ENCODE measurements around the gene LRIT1.
"Not testable (repeated sequence)": the region's sequence is repeated elsewhere in the genome, so short reads cannot be mapped to it uniquely, and the experiment has no call there.

Gene LRIT1, protein sequence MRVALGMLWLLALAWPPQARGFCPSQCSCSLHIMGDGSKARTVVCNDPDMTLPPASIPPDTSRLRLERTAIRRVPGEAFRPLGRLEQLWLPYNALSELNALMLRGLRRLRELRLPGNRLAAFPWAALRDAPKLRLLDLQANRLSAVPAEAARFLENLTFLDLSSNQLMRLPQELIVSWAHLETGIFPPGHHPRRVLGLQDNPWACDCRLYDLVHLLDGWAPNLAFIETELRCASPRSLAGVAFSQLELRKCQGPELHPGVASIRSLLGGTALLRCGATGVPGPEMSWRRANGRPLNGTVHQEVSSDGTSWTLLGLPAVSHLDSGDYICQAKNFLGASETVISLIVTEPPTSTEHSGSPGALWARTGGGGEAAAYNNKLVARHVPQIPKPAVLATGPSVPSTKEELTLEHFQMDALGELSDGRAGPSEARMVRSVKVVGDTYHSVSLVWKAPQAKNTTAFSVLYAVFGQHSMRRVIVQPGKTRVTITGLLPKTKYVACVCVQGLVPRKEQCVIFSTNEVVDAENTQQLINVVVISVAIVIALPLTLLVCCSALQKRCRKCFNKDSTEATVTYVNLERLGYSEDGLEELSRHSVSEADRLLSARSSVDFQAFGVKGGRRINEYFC

DNA sequence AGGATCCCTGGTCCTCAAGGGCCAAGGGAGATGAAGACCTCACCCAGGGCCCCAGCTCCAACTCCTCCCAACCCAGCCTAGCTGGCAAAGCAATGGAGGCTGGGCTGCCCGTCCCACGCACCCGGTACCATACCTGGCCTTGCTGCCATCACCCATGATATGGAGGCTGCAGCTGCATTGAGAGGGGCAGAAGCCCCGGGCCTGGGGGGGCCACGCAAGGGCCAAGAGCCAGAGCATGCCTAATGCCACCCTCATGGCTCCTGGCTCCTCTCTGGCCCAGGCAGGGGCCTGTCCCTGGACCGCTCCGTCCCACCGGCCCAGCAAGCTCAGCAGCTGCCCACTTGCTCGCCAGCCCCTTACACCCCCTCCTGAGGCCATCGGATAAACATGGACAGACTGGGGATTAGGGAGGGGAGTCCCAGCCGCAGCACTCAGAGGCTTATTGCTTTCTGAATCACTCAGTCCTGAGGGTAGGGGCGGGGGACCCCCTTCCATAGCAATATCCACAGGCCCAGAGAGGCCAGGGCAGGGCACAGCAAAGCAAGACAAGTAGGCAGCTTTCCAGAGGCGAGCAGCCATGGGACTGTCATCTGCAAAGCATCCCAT, at the start of gene LRIT1:
LRIT1 (minus strand) TSS at position 362 of the 606 bp plus-strand sequence; CDS start at position 255, 107 bp downstream.
- DNase-seq, result no peak

DNA sequence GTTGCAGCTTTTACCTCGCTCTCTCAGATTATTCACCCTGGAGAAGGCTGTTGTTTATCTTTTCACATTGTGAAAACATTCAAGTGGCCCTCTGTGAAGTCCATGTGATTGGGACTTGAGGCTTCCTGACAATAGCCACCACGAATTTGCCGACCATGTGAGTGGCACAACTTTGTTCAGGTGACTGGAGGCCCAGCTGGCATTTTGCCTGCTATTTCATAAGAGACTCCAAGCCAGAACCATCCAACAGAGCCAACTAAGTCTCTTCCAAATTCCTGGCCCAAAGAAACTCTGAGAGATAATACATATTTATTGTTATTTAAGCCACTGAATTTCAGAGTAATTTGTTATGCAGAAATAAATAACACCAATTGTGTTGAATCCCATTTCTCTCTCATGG, 48.9 kb upstream of the LRIT1 start:
- no peak for DNase-seq

DNA sequence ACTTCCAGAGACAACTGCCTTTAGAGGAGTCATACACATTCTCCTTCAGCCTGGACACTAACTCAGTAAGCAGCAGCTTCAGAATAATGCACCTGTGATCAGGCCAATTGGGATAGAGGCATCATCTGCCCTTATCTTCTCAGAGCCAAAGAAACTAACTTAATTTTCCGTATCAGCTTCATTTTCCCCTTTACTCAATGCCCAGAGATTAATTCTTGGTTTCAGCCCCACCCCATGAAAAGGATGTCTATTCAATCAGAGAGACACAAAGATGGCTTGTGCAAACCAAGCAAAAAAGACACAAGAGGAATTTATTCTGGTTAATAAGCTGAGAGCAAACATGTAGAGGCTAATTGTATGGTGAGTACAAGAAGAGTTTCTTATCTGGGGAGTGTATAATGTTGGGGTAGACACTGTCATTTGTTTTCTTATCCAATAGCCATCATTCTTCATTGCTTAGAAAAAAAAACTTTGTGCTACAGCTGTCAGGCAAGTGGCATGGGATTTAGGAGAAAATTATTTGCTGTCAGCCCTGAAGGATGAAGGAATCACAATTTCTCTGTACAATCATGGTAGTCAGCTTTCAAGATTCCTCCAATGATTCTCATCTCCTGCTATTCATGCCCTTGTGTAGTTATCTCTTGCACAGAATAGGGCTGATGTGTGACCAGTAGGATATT, 48.3 kb upstream of the LRIT1 start:
- no peak for DNase-seq

DNA sequence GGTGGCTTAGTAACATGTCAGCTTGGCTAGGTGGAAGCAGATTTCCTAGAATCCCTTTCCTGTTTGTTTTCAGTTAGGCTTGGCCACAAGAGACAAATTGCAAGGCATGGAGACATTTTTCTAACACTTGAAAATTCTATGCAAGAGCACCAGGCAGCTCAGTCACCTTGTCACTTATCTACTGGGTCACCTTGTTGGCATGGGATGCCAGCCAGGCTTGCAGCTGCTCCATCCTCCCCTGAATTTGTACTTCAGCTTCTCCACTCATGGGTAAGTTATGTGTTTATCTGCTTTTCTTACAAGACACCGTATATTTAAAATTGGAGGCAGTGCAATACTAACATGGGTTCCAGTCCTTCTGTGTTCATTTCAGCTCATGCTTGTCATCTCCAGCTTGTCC, 46.8 kb upstream of the LRIT1 start:
- no peak for DNase-seq

DNA sequence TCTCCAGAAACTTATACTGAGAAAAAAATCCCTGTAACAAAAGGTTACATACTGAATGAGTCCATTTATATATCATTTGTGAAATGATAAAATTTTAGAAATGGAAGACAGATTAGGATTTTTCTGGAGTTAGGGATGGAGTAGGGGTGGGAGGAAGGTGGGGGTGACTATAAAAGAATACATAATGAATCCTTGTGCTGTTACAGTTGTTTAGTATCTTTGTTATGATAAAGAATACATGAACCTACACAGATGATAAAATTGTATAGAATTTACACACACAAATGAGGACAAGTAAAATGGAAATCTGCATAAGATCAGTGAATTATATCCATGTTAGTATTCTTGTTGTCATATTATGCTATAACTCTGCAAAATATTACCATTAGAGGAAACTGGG, 45.3 kb upstream of the LRIT1 start:
- DNase-seq, result no peak

DNA sequence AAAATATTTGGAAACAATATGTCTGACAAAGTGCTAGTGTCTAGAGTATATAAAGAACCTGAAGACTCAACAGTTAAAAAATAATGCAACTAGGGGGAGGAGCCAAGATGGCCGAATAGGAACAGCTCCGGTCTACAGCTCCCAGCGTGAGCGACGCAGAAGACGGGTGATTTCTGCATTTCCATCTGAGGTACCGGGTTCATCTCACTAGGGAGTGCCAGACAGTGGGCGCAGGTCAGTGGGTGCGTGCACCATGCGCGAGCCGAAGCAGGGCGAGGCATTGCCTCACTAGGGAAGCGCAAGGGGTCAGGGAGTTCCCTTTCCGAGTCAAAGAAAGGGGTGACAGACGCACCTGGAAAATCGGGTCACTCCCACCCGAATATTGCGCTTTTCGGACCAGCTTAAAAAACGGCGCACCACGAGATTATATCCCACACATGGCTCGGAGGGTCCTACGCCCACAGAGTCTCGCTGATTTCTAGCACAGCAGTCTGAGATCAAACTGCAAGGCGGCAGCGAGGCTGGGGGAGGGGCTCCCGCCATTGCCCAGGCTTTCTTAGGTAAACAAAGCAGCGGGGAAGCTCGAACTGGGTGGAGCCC, 38.6 kb upstream of the LRIT1 start:
- not testable (repeated sequence) for DNase-seq

DNA sequence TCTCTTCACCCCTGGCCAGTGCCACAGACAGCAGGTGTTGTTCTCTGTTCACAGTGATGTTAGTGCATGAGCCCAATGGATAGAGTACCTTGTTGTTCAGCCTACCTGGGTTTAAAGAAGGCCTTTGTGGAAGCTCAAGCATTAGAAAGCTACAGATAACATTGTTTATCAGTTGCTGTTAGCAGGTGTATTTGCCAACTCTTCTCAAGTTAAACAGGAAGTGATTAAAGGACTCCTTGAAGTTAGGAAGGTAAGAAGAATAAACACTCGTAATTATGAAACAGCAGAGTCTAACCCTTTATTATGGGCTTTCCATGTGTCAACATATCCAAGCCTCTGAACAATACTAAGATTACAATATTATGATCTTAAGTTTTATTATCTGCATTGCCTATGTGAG, 29.4 kb upstream of the LRIT1 start:
- no peak for DNase-seq

DNA sequence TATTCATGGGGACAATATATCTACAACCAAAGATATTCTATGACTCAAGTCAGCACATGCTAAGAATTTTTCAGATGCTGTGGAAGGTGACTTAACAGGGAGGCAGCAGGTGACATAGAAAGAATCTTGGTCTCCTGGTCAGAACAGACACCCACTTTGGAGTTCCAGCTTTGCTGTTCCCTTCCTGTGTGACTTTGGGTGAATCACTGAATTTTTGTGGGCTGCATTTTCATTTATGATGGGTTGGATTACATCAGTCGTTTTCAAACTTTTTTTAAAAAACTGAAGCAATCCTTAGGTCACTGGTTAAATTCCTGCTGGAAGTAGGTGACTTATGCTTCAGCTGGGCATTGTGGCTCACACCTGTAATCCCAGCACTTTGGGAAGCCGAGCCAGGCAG, 28.4 kb upstream of the LRIT1 start:
- peak; percentile 83 for DNase-seq

DNA sequence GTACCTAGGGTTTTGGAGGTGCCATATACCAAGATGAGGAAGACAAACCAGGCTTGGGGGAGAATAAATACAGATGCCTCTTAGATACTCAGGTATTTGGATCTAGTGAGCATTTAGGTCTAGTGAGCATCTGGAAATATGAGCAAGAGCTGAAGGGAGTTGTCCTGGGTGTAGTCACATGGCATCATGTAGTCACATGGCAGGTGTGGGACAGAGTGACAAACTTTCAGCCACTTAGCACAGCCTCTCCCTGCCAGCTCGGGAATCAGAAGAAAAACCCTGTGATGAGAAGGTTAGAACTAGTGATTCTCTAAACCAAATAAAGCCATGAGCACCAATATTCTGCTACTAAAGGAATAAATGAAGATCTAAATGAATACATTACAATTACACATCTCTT, 27.8 kb upstream of the LRIT1 start:
- DNase-seq, result no peak

DNA sequence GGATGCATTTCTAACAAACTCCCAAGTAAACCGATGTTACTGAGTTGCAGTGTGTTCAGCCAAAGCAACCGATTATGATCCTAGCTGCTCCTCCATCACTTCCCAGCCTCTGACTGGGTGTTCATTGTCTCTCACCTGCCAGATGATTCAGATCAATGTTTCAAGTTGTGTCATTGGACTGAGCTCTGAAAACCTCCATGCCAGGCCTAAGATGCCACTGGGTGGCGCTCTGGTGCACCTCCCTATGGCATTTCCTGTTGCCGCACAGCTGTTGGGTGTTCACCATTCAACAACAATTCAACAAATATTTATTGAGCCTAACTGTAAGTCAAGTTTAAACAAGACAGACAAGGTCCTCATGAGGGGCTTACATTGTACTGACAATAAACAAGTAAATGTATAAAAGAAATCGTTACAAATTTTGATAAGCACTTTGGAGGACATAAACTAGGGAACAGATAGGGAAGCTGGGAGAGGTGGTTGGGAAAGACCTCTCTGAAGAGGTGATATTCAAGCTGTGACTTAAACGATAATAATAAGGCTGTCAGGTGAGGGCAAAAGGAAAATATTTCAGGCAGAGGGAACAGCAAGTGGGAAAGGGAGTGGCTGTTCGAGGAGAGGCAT, 26.3 kb upstream of the LRIT1 start:
- DNase-seq, result peak; percentile 45

DNA sequence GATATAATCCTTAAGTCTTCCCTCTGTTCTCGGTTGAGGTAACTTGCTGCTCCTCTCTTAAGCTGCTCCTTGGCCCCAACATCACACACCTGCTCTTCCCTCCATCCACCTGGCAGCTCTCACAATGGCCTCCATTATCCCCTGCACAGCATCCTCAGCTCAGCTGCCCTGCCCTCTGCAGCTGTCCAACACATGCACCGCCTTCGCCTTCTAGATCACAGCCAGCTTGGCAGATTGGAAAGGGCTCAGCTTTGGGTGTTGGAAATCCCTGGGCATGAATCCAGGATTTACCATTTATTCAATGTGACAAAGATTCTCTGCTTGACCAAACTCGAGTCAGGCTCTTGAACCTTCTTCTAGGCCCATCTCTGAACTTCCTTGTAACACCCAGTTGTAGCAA, 24.1 kb upstream of the LRIT1 start:
- no peak for DNase-seq

DNA sequence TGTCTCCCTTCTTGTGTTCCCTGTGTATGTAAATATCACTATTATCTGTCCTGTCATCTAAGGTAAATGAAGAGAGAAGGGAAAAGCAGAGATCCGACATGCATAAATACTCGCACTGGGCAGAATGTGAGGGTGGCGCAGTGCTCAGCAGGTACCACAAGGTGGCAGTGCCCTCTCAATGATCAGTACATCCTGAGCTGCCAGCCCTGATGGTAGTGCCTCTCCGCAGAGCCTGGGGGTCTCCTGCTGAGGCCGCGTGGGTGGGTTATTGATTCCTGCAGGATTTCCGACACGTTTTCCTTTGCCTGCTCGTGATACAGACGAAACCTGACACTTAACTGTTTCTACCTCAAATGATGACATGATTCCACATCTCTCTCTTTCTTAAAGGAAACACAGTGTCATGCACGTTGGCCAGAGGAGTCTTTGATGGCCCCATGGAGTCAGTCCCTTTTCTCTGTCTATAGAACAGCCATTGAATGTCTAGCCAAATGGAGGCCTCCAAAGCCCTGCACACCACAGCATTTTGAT, 23.3 kb upstream of the LRIT1 start:
- DNase-seq, result peak; percentile 43

DNA sequence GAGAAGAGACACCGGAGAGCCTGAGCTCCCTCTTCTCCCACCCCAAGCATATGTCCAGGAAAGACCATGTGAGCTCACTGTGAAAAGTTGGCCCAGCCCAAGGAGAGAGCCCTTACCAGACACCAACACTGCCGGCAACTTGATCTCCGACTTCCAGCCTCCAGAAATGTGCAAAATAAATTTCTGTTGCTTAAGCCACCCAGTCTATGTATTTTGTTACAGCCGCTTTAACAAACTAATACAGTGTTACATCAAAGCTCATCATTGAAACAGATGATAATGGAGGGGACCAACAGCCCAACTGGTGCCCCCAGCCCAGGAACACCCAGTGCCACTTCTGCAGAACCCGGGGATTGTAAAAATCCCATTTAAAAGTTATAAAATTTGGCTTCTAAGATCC, 22.4 kb upstream of the LRIT1 start:
- DNase-seq, result no peak

DNA sequence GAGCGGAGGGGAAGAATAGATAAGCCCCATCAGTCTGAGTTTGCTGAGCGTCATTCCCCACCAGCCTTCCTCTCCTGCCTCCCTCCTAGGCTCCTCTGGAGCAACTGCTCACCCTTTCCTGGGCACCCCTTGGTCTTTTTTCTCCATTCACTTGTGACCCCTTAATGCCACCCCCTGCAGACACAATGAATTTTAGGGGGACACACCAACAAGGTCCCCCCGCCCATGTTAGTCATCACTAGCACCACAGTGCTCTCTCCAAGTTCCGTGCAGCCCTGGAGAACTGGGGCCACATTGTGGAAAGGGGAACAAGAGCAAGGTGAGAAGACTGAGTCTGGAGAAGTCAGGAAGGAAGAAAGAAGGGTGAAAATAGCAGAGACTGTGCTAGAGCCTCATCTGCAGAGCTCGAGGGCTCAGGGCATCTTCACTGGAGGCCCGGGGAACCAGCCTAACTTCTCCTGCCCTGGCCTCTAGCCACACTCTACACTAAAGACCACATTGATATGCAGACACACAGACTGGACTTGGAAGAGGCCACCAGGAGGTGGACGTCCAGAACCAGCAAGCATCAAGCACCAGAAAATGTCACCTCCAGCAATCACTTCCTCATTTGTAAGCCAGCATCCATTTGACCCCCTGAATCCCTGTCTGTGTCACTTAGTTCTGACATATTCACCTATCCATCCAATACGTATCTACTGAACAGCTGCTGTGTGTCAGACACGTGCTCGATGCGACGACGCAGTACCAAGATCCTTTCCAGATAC, 21.0 kb upstream of the LRIT1 start:
- DNase-seq, result no peak

DNA sequence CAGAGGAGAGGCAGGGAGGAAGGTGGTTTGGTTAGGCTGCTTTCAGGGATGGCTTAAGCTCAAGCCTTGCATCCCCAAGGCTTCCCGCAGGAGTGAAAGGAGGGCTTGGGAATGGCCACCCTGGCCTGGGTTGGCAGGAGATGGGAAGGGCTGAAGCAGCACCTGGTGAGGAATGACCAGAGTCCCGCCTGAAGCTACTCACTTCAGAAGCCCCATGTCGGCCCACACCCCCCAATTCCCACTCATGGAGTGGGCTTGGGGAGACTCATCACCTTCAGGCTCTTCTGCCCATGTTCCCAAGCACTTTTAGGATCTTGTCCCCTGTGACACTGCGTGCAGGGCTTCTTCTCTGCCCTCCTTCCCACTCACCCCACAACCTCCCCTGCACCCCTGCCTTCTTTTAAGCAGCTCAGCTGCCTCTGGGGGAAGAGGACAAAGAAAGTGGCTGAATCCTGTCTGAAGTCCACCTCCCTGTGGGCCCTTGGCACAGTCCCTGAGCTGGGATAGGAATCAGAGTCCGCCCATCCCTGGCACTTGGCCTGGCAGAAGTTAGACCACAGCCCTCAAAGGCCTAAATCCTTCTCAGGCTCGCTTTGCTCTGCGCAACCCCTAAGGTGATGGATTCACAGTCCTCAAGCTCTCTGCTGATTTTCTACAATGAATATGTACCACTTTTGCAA, 20.0 kb upstream of the LRIT1 start:
- DNase-seq, result no peak

DNA sequence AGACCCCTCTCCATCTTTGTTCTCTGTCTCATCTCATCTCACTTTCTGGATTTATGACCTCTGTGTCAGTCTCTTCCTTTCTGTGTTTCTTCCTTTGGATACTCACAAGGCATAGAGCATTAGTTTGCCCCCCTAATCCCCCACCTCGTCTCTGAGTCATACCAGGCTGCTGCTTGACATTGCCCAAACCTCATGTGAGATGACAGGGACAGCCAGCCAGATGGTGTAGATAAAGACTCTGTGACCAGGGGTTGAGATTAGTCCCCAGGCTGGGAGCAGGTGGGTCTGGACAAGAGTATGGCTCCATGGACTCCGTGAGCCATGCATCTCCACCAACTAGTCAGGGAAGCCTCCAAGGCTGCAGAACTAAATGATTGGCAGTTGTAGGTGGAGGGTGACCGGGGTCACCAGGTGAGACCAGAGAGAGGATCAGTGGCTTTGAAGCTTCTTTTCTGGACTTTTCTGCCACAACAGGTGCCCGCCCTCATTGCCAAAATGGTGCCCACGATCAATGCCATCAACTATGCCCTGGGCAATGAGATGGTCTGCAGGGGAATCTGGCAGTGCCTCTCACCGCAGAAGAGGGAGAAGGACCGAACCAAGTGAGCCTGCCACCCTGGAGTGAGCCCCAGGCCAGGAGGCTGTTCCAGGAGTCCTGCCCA, 16.8 kb upstream of the LRIT1 start:
- DNase-seq, result no peak

DNA sequence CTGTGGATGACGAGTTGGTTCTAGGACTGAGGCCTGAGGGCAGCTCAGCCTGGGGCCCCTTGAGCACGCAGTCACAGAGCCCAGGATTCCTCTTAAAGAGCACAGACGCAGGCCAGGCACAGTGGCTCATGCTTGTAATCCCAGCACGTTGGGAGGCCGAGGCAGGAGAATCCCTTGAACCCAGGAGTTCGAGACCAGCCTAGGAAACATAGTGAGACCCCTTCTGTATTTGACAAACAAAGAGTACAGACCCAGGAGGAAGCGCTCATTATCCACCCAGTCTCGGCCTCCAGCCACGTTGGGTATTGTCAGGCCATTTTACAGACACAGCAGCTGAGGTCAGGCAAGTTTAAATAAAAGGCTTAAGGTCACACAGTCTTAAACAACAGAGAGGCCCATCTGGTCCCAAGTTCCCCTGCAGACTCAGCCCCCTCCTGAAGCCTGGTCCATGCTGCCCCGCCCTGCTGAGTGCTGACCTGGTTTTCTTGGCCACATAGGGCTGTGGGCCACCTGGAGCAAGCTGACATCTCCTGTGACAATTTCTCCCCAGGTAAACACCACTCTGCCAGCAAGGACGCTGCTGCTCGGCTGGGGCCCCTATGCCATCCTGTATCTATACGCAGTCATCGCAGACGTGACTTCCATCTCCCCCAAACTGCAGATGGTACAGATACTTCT, 16.1 kb upstream of the LRIT1 start:
- DNase-seq, result no peak

DNA sequence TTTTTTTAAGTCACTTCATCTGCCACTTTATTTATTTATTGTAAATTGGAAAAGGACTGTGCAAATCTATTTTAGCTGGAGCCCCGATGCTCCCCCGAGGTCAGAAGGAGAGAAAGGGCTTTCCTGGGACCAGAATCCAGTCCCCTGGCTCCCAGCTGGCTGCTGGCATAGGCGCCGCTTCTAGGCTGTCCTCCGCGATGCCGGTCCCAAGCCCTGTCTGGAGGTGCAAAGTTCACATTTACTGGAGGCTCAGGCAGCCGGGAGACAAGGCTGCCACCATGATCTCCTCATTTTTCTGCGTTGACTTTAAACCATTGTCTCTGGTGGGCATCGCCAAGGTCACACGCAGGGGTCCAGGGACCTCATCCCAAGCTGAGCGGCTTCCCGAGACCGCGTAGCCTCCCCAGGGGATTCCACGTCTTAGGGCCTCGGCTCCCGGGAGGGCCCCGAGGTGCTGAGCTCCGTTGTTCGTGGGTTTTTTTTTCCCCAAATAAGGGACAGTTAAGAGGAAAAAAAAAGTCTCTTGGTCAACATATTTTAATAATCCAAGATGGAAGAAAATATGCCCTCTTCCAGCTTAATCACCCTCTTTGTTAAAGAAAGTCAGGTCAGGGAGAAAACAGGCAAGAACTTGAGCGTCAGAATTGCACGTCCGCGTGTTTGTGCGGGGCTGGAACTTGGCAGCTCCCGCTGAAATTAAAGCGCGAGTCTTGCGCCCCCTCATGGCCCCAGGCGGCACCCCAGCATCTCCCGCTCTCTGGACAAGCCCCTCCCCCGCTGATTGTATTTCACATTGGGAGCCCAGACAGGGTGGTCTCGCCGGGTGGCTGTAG, 15.4 kb upstream of the LRIT1 start:
- DNase-seq, result peak; percentile 24
